OCI-LY7 (cell line): ENCODE measurements around the gene MAP3K1.

Experiments
- EZH2phosphoT487 ChIP-seq: fragments of 200-600 bp; sonication (generic); IDR thresholded peaks from 2 replicates; pipeline ENCODE4 v1.6.1; 2018; ENCODE audit warnings: low read depth, borderline replicate concordance, mild to moderate bottlenecking, mixed run types, antibody characterized with exemption, low read length, moderate library complexity, mixed read lengths
- TF ChIP-seq, protein P1 (sequence below): fragments of 200-600 bp; sonication (generic); conservative IDR thresholded peaks from 2 replicates; pipeline ENCODE4 v1.5.1; 2014; ENCODE audit warnings: mild to moderate bottlenecking, antibody characterized with exemption, low read length, moderate library complexity, mixed read lengths

- TF ChIP-seq, protein P1, sequence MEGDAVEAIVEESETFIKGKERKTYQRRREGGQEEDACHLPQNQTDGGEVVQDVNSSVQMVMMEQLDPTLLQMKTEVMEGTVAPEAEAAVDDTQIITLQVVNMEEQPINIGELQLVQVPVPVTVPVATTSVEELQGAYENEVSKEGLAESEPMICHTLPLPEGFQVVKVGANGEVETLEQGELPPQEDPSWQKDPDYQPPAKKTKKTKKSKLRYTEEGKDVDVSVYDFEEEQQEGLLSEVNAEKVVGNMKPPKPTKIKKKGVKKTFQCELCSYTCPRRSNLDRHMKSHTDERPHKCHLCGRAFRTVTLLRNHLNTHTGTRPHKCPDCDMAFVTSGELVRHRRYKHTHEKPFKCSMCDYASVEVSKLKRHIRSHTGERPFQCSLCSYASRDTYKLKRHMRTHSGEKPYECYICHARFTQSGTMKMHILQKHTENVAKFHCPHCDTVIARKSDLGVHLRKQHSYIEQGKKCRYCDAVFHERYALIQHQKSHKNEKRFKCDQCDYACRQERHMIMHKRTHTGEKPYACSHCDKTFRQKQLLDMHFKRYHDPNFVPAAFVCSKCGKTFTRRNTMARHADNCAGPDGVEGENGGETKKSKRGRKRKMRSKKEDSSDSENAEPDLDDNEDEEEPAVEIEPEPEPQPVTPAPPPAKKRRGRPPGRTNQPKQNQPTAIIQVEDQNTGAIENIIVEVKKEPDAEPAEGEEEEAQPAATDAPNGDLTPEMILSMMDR: no peak
- no peak for TF ChIP-seq EZH2phosphoT487
Measured at GRCh38 chr5:56851258-56851941, 36.1 kb downstream of the MAP3K1 start.
